ENCODE data around the gene TRIM28. TPM values are rescaled to one million over a fixed set of nuclear protein-coding genes. Genes with fewer than 3 reads are reported as not detected.
"Not testable (repeated sequence)": the region's sequence is repeated elsewhere in the genome, so short reads cannot be mapped to it uniquely, and the experiment has no call there.

TRIM28 gene
- total RNA-seq = 658 and 662 TPM in 2 replicates

- H3K27ac Mint-ChIP-seq = peak within 1 kb of the TSS; percentile 94
- peaks cover 42% of the 10 kb centered on the region for H3K36me3 Mint-ChIP-seq (ENCODE audit: low read depth)
- H3K4me1 Mint-ChIP-seq (ENCODE audit: low read depth) = peaks cover 22% of the 10 kb centered on the region
- DNase-seq (ENCODE audit: low spot score) = peak; percentile 100
- peaks cover 20% of the 10 kb centered on the region for H3K27me3 Mint-ChIP-seq (ENCODE audit: low read depth)
- intact Hi-C loops (cut with micrococcal nuclease) = loop anchor here (1.0 kb wide), 3 partner anchors 11 to 28 kb away; partner anchors contain the start of genes CHMP2A and ZBTB45
- H3K9me3 Mint-ChIP-seq = no peaks in the 10 kb centered on the region
- H3K4me3 Mint-ChIP-seq (ENCODE audit: low read depth) = peak within 1 kb of the TSS; percentile 91
Measured at GRCh38 chr19:58543826-58544590, at the start of gene TRIM28. TRIM28 (plus strand) TSS chr19:58544064; CDS start chr19:58544758, 694 bp downstream.

GRCh38 chr19:58497634-58498170 lies 46.2 kb upstream of the TRIM28 start:
- Mint-ChIP-seq H3K4me1 (ENCODE audit: low read depth) (peaks cover 21% of the 10 kb centered on the region), H3K4me3 (ENCODE audit: low read depth) (peak overlapping the region; percentile 99), H3K9me3 (peaks cover 12% of the 10 kb centered on the region), H3K27me3 (ENCODE audit: low read depth) (no peaks in the 10 kb centered on the region), H3K36me3 (ENCODE audit: low read depth) (peaks cover 5% of the 10 kb centered on the region), H3K27ac (no peak overlapping the region)
- no peak for DNase-seq (ENCODE audit: low spot score)
- intact Hi-C loops (cut with micrococcal nuclease) = no loop called here

GRCh38 chr19:58498316-58499020 lies 45.4 kb upstream of the TRIM28 start:
- Mint-ChIP-seq H3K4me3 (ENCODE audit: low read depth) (peak overlapping the region; percentile 99), H3K27me3 (ENCODE audit: low read depth) (no peaks in the 10 kb centered on the region), H3K4me1 (ENCODE audit: low read depth) (peaks cover 21% of the 10 kb centered on the region), H3K36me3 (ENCODE audit: low read depth) (peaks cover 5% of the 10 kb centered on the region), H3K9me3 (peaks cover 12% of the 10 kb centered on the region), H3K27ac (peak overlapping the region; percentile 97)
- DNase-seq (ENCODE audit: low spot score) = no peak
- intact Hi-C loops (cut with micrococcal nuclease) = loop anchor here (1.0 kb wide), 4 partner anchors 16 to 90 kb away; partner anchors contain the start of genes ZBTB45, ZNF446 and ZNF584

GRCh38 chr19:58499021-58499927 lies 44.6 kb upstream of the TRIM28 start:
- Mint-ChIP-seq H3K4me1 (ENCODE audit: low read depth) (peaks cover 21% of the 10 kb centered on the region), H3K27me3 (ENCODE audit: low read depth) (no peaks in the 10 kb centered on the region), H3K9me3 (peaks cover 12% of the 10 kb centered on the region), H3K36me3 (ENCODE audit: low read depth) (peaks cover 5% of the 10 kb centered on the region), H3K27ac (peak overlapping the region; percentile 97), H3K4me3 (ENCODE audit: low read depth) (peak overlapping the region; percentile 99)
- peak; percentile 96 for DNase-seq (ENCODE audit: low spot score)
- intact Hi-C loops (cut with micrococcal nuclease) = loop anchor here (1.0 kb wide), 4 partner anchors 15 to 91 kb away; partner anchors contain the start of genes ZBTB45, ZNF446 and ZNF584

GRCh38 chr19:58500242-58500641 lies 43.6 kb upstream of the TRIM28 start:
- Mint-ChIP-seq H3K27me3 (ENCODE audit: low read depth) (no peaks in the 10 kb centered on the region), H3K9me3 (peaks cover 12% of the 10 kb centered on the region), H3K27ac (no peak overlapping the region), H3K36me3 (ENCODE audit: low read depth) (peaks cover 5% of the 10 kb centered on the region), H3K4me3 (ENCODE audit: low read depth) (peak overlapping the region; percentile 99), H3K4me1 (ENCODE audit: low read depth) (peaks cover 19% of the 10 kb centered on the region)
- intact Hi-C loops (cut with micrococcal nuclease) = no loop called here
- no peak for DNase-seq (ENCODE audit: low spot score)

GRCh38 chr19:58507602-58508223 lies 36.2 kb upstream of the TRIM28 start:
- intact Hi-C loops (cut with micrococcal nuclease); DNase-seq (ENCODE audit: low spot score); H3K4me3 Mint-ChIP-seq (ENCODE audit: low read depth); H3K4me1 Mint-ChIP-seq (ENCODE audit: low read depth); H3K27me3 Mint-ChIP-seq (ENCODE audit: low read depth); H3K36me3 Mint-ChIP-seq (ENCODE audit: low read depth); H3K9me3 Mint-ChIP-seq; H3K27ac Mint-ChIP-seq: not testable (repeated sequence)

GRCh38 chr19:58509731-58510083 lies 34.2 kb upstream of the TRIM28 start:
- peaks cover 8% of the 10 kb centered on the region for H3K9me3 Mint-ChIP-seq
- H3K36me3 Mint-ChIP-seq (ENCODE audit: low read depth) = peaks cover 16% of the 10 kb centered on the region
- no peak overlapping the region for H3K27ac Mint-ChIP-seq
- H3K27me3 Mint-ChIP-seq (ENCODE audit: low read depth) = no peaks in the 10 kb centered on the region
- intact Hi-C loops (cut with micrococcal nuclease) = no loop called here
- H3K4me3 Mint-ChIP-seq (ENCODE audit: low read depth) = no peak overlapping the region
- peaks cover 8% of the 10 kb centered on the region for H3K4me1 Mint-ChIP-seq (ENCODE audit: low read depth)
- no peak for DNase-seq (ENCODE audit: low spot score)

GRCh38 chr19:58510084-58510862 lies 33.6 kb upstream of the TRIM28 start:
- Mint-ChIP-seq H3K27ac (no peak overlapping the region), H3K4me3 (ENCODE audit: low read depth) (no peak overlapping the region), H3K27me3 (ENCODE audit: low read depth) (no peaks in the 10 kb centered on the region), H3K36me3 (ENCODE audit: low read depth) (peaks cover 20% of the 10 kb centered on the region), H3K4me1 (ENCODE audit: low read depth) (peaks cover 10% of the 10 kb centered on the region), H3K9me3 (peaks cover 8% of the 10 kb centered on the region)
- no peak for DNase-seq (ENCODE audit: low spot score)
- intact Hi-C loops (cut with micrococcal nuclease) = no loop called here

- Mint-ChIP-seq H3K9me3 (peaks cover 8% of the 10 kb centered on the region), H3K27ac (no peak within 1 kb of the TSS), H3K36me3 (ENCODE audit: low read depth) (peaks cover 33% of the 10 kb centered on the region), H3K4me3 (ENCODE audit: low read depth) (no peak within 1 kb of the TSS), H3K27me3 (ENCODE audit: low read depth) (no peaks in the 10 kb centered on the region), H3K4me1 (ENCODE audit: low read depth) (peaks cover 17% of the 10 kb centered on the region)
- DNase-seq (ENCODE audit: low spot score) = no peak
- intact Hi-C loops (cut with micrococcal nuclease) = no loop called here
Measured at GRCh38 chr19:58511353-58512208, 32.3 kb upstream of the TRIM28 start, which contains the start of gene SLC27A5. SLC27A5 (minus strand) TSS chr19:58511992; CDS start chr19:58511955, 37 bp downstream.

GRCh38 chr19:58513213-58513693 lies 30.6 kb upstream of the TRIM28 start:
- intact Hi-C loops (cut with micrococcal nuclease) = no loop called here
- DNase-seq (ENCODE audit: low spot score) = no peak
- peak overlapping the region; percentile 88 for H3K4me3 Mint-ChIP-seq (ENCODE audit: low read depth)
- H3K27ac Mint-ChIP-seq = peak overlapping the region; percentile 84
- no peaks in the 10 kb centered on the region for H3K27me3 Mint-ChIP-seq (ENCODE audit: low read depth)
- no peaks in the 10 kb centered on the region for H3K9me3 Mint-ChIP-seq
- peaks cover 23% of the 10 kb centered on the region for H3K4me1 Mint-ChIP-seq (ENCODE audit: low read depth)
- H3K36me3 Mint-ChIP-seq (ENCODE audit: low read depth) = peaks cover 38% of the 10 kb centered on the region

Measured in activated T-helper 2 cell treated with anti-CD3 and anti-CD28 coated beads, Interferon-gamma antibody, Interleukin-2, Interleukin-4, amounts not matched to agents 10 μg/mL and 5 μg/mL and 100 μg/mL, durations not matched to agents 14 hours and 24 hours and 36 hours (primary cell).